GM19240 (cell line): ENCODE results near the gene NARF.
"Not testable (repeated sequence)": the region's sequence is repeated elsewhere in the genome, so short reads cannot be mapped to it uniquely, and the experiment has no call there.

ENCODE experiments used
- DNase-seq: peaks from one replicate; pipeline ENCODE4 v3.0.0; 2011; ENCODE audit warnings: low spot score; ENCODE audit not compliant: insufficient read length

Gene NARF

GRCh38 chr17:82458179-82458884 lies at the start of gene NARF:
NARF (plus strand) TSS chr17:82458741; CDS start chr17:82458804, 63 bp downstream.
- peak; percentile 96 for DNase-seq

- DNase-seq = no peak
Measured at GRCh38 chr17:82408938-82409318, 49.6 kb upstream of the NARF start.

DNA sequence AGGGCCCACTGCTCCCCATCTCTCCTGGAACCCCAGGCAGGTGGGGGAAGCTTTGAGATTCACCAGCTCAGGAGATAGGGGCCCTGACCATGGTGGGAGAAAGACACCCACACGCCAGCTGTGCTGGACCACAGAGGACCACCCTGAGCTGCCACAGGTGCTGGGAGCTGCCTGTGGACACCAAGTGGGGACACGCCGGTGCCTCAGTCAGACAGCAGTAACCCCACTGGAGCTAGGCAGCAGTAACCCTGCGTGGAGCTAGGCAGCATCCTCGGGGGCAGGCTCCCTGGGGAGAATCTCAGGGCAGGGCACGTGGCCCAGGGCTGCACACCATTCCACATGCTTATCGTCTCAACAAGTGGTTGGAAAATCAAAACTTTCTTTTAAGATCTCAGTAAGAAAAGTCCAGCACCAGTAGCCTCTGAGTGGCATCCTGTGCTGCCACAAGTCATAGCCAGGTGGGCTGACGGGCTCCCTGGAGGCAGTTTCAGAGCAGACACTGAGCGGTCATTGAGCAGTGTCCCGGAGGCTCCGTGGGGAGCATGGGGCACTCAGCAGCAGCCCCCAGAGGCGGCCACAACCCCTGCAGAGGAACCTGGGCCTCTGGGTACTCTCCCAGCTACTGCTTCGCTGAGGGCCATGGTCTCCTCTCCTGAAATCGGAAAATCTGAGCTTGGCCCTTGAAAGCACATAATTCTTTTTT lies 48.4 kb upstream of the NARF start:
- no peak for DNase-seq

DNA sequence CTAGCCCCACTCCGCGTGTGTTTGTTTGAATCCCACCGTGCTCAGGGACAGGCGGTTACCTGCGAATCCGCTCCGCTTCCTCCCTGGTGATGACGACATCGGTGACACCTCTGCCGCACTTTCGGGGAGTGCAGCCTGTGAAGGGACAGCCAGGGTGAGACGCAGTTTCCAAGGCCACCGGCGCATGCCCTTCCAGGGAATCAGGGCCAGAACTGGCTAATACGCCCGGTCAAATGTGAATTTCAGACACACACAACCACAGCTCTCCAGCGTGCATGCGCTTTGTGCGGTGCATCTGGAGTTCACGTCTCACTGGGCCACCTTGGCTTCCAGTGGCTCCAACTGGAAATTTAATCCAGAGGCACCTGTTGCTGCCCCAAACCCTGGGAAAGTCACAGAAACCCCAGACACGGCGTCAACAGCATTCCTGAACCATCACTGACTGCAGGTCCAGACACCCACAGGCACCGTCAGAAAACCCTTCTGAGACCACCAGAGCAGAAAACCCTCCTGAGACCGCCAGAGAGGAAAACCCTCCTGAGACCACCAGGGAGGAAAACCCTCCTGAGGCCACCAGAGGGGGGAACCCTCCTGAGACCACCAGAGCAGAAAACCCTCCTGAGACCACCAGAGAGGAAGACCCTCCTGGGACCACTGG lies 47.0 kb upstream of the NARF start:
- no peak for DNase-seq

DNA sequence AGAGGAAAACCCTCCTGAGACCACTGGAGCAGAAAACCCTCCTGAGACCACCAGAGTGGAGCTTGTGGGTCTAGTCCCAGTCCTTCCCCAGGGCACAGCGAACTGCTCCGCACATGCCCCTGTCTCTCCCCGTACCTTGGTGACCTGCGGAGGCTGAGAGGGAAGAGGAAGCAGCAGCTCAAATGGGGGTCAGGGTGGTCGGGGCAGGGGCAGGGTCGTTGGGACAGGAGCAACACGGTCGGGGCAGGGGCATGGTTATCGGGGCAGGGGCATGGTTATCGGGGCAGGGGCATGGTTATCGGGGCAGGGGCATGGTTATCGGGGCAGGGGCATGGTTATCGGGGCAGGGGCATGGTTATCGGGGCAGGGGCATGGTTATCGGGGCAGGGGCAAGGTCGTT lies 46.5 kb upstream of the NARF start:
- not testable (repeated sequence) for DNase-seq

GRCh38 chr17:82412535-82413520 lies 45.7 kb upstream of the NARF start:
- DNase-seq = no peak

GRCh38 chr17:82414548-82415281 lies 43.8 kb upstream of the NARF start:
- DNase-seq = peak; percentile 79

GRCh38 chr17:82415336-82415735 lies 43.2 kb upstream of the NARF start:
- DNase-seq = no peak

GRCh38 chr17:82415786-82416185 lies 42.8 kb upstream of the NARF start:
- DNase-seq = no peak

- DNase-seq = no peak
Measured at GRCh38 chr17:82416264-82416663, 42.3 kb upstream of the NARF start.

- no peak for DNase-seq
Measured at GRCh38 chr17:82416771-82417170, 41.8 kb upstream of the NARF start.

DNA sequence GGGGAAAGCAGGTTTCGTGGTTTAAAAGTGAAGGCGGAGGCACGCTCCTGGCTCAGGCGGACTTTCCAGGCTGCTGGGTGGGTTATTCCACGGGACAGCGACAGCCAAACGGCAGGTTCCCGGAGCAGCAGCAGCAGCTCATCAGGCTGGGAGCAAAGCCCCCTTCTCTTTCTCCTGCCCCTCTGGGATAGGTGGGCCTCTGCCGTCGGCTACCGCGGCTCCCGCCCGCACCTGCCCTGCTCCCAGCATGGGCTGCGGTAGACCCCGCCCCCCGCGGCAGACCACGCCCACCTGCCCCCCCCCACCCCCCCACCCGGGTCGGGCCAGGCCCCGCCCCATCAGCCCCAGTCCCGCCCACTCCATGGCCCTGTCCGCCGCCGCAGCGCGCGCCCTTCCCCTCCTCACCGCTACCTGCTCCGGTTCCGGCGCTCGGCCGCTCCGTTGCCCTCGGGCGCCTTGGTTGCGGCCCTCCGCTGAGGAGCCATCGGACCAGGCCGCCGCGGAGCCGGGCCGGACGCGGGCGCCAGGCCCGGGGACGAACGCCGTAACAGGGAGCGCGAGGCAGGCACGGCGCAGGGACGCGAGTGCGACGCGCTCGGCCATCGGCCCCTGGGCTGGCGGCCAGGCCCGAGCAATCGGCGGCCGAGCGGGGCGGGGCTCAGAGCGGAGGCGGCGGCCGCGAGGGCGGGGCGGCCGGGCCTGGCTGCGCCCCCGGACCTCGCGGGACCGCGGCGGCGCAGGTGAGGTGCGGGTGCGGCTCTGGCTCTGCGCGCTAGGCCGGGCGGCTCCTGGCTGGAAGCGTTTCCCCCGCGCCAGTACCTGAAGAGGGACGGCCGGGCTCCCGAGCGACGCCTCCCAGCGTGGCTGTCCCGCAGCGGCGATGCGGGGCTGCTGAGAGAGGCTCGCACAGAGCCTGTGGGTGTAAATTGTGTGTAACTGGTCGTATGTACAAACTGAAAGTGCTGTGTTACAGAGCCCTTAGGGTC lies 40.2 kb upstream of the NARF start, which contains the start of the genes HEXD and OGFOD3:
Gene HEXD (plus strand): TSS at position 347 of the 986 bp plus-strand sequence. CDS start 1,453 bp downstream, outside the sequence.
Gene OGFOD3 (minus strand): TSS at position 586 of the 986 bp plus-strand sequence. CDS start 101 bp downstream, at position 485.
- DNase-seq = peak; percentile 87

GRCh38 chr17:82419540-82419939 lies 39.0 kb upstream of the NARF start:
- DNase-seq = no peak

- no peak for DNase-seq
Measured at GRCh38 chr17:82424001-82424862, 34.3 kb upstream of the NARF start.

DNA sequence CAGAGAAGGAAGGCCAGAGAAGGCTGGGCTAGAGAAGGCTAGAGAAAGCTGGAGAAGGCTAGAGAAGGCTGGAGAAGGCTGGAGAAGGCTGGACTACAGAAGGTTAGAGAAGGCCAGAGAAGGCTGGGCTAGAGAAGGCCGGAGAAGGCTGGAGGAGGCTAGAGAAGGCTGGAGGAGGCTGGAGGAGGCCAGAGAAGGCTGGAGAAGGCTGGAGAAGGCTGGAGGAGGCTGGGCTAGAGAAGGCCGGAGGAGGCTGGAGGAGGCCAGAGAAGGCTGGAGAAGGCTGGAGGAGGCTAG lies 33.7 kb upstream of the NARF start:
- no peak for DNase-seq

DNA sequence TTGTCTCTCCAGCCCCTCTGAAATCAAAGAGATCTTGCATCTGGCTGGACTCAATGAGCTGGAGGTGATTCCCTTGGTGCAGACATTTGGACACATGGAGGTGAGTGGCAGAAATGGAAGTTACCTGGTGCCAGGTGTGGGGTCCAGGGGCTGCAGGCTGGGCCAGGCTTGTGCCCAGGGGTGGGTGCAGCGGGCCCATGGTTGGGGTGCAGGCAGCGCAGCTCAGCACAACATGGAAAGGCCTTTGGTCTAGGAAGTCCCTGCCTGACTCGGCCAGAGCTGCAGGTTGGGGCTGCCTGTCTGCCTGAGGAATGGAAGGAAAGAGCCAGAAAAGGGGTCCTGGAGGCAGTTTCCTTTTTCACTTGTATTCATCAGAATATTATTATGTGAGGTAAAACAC lies 30.0 kb upstream of the NARF start:
- no peak for DNase-seq

DNA sequence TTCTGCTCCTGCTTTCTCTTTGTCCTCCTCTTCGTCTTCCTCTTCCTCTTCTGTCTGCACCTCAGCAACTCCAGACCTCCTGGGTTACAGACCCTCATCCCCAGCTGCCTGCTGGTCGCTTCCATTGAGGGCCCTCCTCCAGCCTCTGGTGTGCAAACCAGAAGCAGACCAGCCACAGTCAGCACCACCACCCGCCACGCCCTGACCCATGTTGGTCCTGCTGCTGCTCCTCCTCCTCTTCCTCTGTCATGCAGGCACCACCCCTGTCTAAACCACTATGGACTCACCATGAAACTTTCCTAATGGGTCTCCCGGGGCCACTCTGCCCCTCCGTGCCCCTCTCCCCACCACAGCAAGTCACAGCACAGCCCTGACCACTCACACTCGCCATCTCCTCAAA lies 28.7 kb upstream of the NARF start:
- no peak for DNase-seq

- DNase-seq = no peak
Measured at GRCh38 chr17:82432017-82432416, 26.5 kb upstream of the NARF start.
